ENCODE measurements around the gene WDR33.

- no peak for TF ChIP-seq GATA3 (IDR thresholded peaks at IDR 0.05; ENCODE audit: low read depth, low read length)
- TF ChIP-seq GATA2 (IDR thresholded peaks at IDR 0.05; ENCODE audit: low read depth, low read length) = no peak
These were observed 39.2 kb downstream of the WDR33 start for GRCh38 chr2:127771756-127772155.

All from SH-SY5Y (cell line).